IMR-90 (cell line): Measurements from ENCODE around the gene SURF4. TPM values are rescaled to one million over a fixed set of nuclear protein-coding genes. Genes with fewer than 3 reads are reported as not detected.

Source experiments
- ATAC-seq: fragments of 200-7000 bp; cut with Tn5 transposase; 2 replicates; pipeline ENCODE4 v1.9.1; 2020; ENCODE audit warnings: low read depth, mild to moderate bottlenecking, moderate library complexity
- BruUV-seq: library from RNA; stranded (reverse); fragments of 400-500 nt; replicated peaks from 2 replicates; lab custom pipeline; 2021; lab: Mats Ljungman, UMichigan
- CTCF ChIA-PET: fragments of 300-600 bp; formaldehyde crosslinking; extraction: SDS; loops from one replicate; lab custom pipeline; 2021; ENCODE audit warnings: antibody characterized with exemption; lab: Yijun Ruan, JAX
- POLR2A ChIA-PET: fragments of 300-600 bp; sonication (Branson Sonifier 250); formaldehyde crosslinking; loops from one replicate; lab custom pipeline; 2022; ENCODE audit warnings: antibody characterized with exemption; ENCODE audit not compliant: unreplicated experiment; lab: Charles Lee
- DNase-seq: peaks from one replicate; pipeline ENCODE4 v3.0.0; 2013
- H2AFZ ChIP-seq: replicated peaks from 2 replicates; pipeline ENCODE3; 2013; ENCODE audit warnings: low read length, mild to moderate bottlenecking; ENCODE audit not compliant: poor library complexity
- H2AK5ac ChIP-seq: 2 replicates; pipeline ENCODE4 v1.6.1; 2013; ENCODE audit warnings: low read depth, low read length, inconsistent platforms
- H2AK9ac ChIP-seq: replicated peaks from 2 replicates; pipeline ENCODE3; 2013; ENCODE audit warnings: mild to moderate bottlenecking, low read depth, low read length, moderate library complexity; ENCODE audit not compliant: poor library complexity
- H2BK120ac ChIP-seq: 2 replicates; pipeline ENCODE4 v1.6.1; 2013; ENCODE audit warnings: low read depth, low read length, inconsistent platforms
- H2BK15ac ChIP-seq: 3 replicates; pipeline ENCODE4 v1.6.1; 2013; ENCODE audit warnings: low read depth, low read length, inconsistent platforms
- H2BK20ac ChIP-seq: 2 replicates; pipeline ENCODE4 v1.6.1; 2013; ENCODE audit warnings: low read depth, mild to moderate bottlenecking, inconsistent platforms, low read length, moderate library complexity
- H2BK5ac ChIP-seq: 2 replicates; pipeline ENCODE4 v1.6.1; 2013; ENCODE audit warnings: mild to moderate bottlenecking, low read depth, low read length, inconsistent platforms; ENCODE audit not compliant: poor library complexity, severe bottlenecking
- H3K14ac ChIP-seq: replicated peaks from 2 replicates; pipeline ENCODE4 v1.6.1; 2013; ENCODE audit warnings: low read depth, low read length, inconsistent platforms
- H3K18ac ChIP-seq: 2 replicates; pipeline ENCODE4 v1.6.1; 2013; ENCODE audit warnings: low read depth, low read length, control low read depth
- H3K23ac ChIP-seq: 2 replicates; pipeline ENCODE4 v1.6.1; 2013; ENCODE audit warnings: low read depth, low read length, inconsistent platforms
- H3K27ac ChIP-seq: 2 replicates; pipeline ENCODE4 v1.5.1; 2013; ENCODE audit warnings: mild to moderate bottlenecking, control low read depth, low read length; ENCODE audit not compliant: insufficient read depth
- H3K27me3 ChIP-seq: 2 replicates; pipeline ENCODE4 v1.6.1; 2013; ENCODE audit warnings: low read length; ENCODE audit not compliant: control insufficient read depth, insufficient read depth
- H3K36me3 ChIP-seq: 2 replicates; pipeline ENCODE4 v1.6.1; 2013; ENCODE audit warnings: low read length, mixed read lengths; ENCODE audit not compliant: control insufficient read depth, insufficient read depth
- H3K4ac ChIP-seq: 2 replicates; pipeline ENCODE4 v1.6.1; 2013; ENCODE audit warnings: low read depth, low read length, inconsistent platforms
- H3K4me1 ChIP-seq: 2 replicates; pipeline ENCODE4 v1.6.1; 2013; ENCODE audit warnings: low read length, mixed read lengths; ENCODE audit not compliant: control insufficient read depth, insufficient read depth
- H3K4me2 ChIP-seq: 2 replicates; pipeline ENCODE4 v1.6.1; 2013; ENCODE audit warnings: low read depth, mild to moderate bottlenecking, control low read depth, low read length, moderate library complexity
- H3K4me3 ChIP-seq: 2 replicates; pipeline ENCODE4 v1.5.1; 2013; ENCODE audit warnings: low read depth, mild to moderate bottlenecking, control low read depth, low read length, moderate library complexity; ENCODE audit not compliant: insufficient read depth
- H3K56ac ChIP-seq: 2 replicates; pipeline ENCODE4 v1.6.1; 2013; ENCODE audit warnings: low read length, inconsistent platforms; ENCODE audit not compliant: insufficient read depth; ENCODE audit errors: extremely low read depth
- H3K79me1 ChIP-seq, 2 experiments: 2 replicates each; pipeline ENCODE4 v1.6.1; 2013; ENCODE audit warnings: low read length in 2 of 2, inconsistent platforms in 1 of 2, low read depth in 1 of 2
- H3K9ac ChIP-seq: 2 replicates; pipeline ENCODE4 v1.6.1; 2013; ENCODE audit warnings: low read depth, low read length, control low read depth
- H3K9me1 ChIP-seq: 2 replicates; pipeline ENCODE4 v1.6.1; 2013; ENCODE audit warnings: low read length, inconsistent platforms; ENCODE audit not compliant: insufficient read depth
- H3K9me3 ChIP-seq: 2 replicates; pipeline ENCODE4 v1.6.1; 2013; ENCODE audit warnings: low read length; ENCODE audit not compliant: control insufficient read depth, insufficient read depth
- H4K20me1 ChIP-seq: 2 replicates; pipeline ENCODE4 v1.6.1; 2013; ENCODE audit warnings: low read length, inconsistent platforms; ENCODE audit not compliant: insufficient read depth
- H4K5ac ChIP-seq: 2 replicates; pipeline ENCODE4 v1.6.1; 2013; ENCODE audit warnings: mild to moderate bottlenecking, low read depth, low read length, control low read depth
- H4K8ac ChIP-seq, 2 experiments: 2 replicates each; pipeline ENCODE4 v1.6.1; 2013; ENCODE audit warnings: low read depth in 2 of 2, low read length in 2 of 2, control low read depth in 1 of 2, inconsistent platforms in 1 of 2
- H4K91ac ChIP-seq: 2 replicates; pipeline ENCODE4 v1.6.1; 2013; ENCODE audit warnings: low read depth, low read length, inconsistent platforms; ENCODE audit not compliant: insufficient read depth
- BHLHE40 ChIP-seq: fragments of 150-350 bp; IDR thresholded peaks from 2 replicates; pipeline ENCODE4 v1.6.1; 2016; ENCODE audit warnings: mild to moderate bottlenecking, low read depth, low read length
- CEBPB ChIP-seq: IDR thresholded peaks from 2 replicates; pipeline ENCODE4 v1.6.1; 2012; ENCODE audit warnings: low read depth, low read length, improper control_type of control experiment
- CHD1 ChIP-seq: IDR thresholded peaks from 2 replicates; pipeline ENCODE4 v1.6.1; 2012; ENCODE audit warnings: low read depth, low read length, improper control_type of control experiment
- CTCF ChIP-seq: conservative IDR thresholded peaks from 2 replicates; pipeline ENCODE4 v1.5.1; 2012; ENCODE audit warnings: mild to moderate bottlenecking, low read depth, low read length, improper control_type of control experiment
- ELK1 ChIP-seq: fragments of 150-350 bp; IDR thresholded peaks from 2 replicates; pipeline ENCODE4 v1.6.1; 2016; ENCODE audit warnings: low read depth, mild to moderate bottlenecking, low read length, moderate library complexity, borderline replicate concordance
- FOS ChIP-seq: fragments of 150-350 bp; IDR thresholded peaks from 2 replicates; pipeline ENCODE4 v1.6.1; 2016; ENCODE audit warnings: low read depth, low read length
- MAFK ChIP-seq: IDR thresholded peaks from 2 replicates; pipeline ENCODE4 v1.6.1; 2012; ENCODE audit warnings: low read depth, low read length, improper control_type of control experiment
- MAZ ChIP-seq: IDR thresholded peaks from 2 replicates; pipeline ENCODE4 v1.6.1; 2012; ENCODE audit warnings: low read depth, mild to moderate bottlenecking, low read length, improper control_type of control experiment, moderate library complexity, borderline replicate concordance
- MXI1 ChIP-seq: IDR thresholded peaks from 2 replicates; pipeline ENCODE4 v1.6.1; 2012; ENCODE audit warnings: low read depth, mild to moderate bottlenecking, low read length, moderate library complexity, borderline replicate concordance
- NFE2L2 ChIP-seq: fragments of 150-350 bp; IDR thresholded peaks from 2 replicates; pipeline ENCODE4 v1.6.1; 2016; ENCODE audit warnings: low read depth, mild to moderate bottlenecking, low read length
- POLR2A ChIP-seq: IDR thresholded peaks from 2 replicates; pipeline ENCODE4 v1.6.1; 2012; ENCODE audit warnings: mild to moderate bottlenecking, low read depth, low read length
- RAD21 ChIP-seq: IDR thresholded peaks from 2 replicates; pipeline ENCODE4 v1.6.1; 2012; ENCODE audit warnings: low read length, improper control_type of control experiment
- RCOR1 ChIP-seq: IDR thresholded peaks from 2 replicates; pipeline ENCODE4 v1.6.1; 2012; ENCODE audit warnings: mild to moderate bottlenecking, low read length, improper control_type of control experiment; ENCODE audit not compliant: insufficient replicate concordance
- RFX5 ChIP-seq: IDR thresholded peaks from 2 replicates; pipeline ENCODE4 v1.8.0; 2012; ENCODE audit warnings: low read depth, mild to moderate bottlenecking, low read length, moderate library complexity
- SMC3 ChIP-seq: fragments of 150-350 bp; IDR thresholded peaks from 2 replicates; pipeline ENCODE4 v1.6.1; 2016; ENCODE audit warnings: low read depth, mild to moderate bottlenecking, antibody characterized with exemption, low read length, moderate library complexity
- USF2 ChIP-seq: fragments of 150-350 bp; IDR thresholded peaks from 2 replicates; pipeline ENCODE4 v1.6.1; 2017; ENCODE audit warnings: mild to moderate bottlenecking, antibody characterized with exemption, low read length, low read depth
- WGBS, 2 experiments: methylation state at CpG; one replicate each; pipeline versions ENCODE4 v1.1.5 to v1.1.7; 2013; ENCODE audit warnings: missing lambda C conversion rate in 2 of 2; ENCODE audit not compliant: insufficient read length in 1 of 2; ENCODE audit errors: extremely low coverage in 2 of 2; 5-methylcytosine and 5-hydroxymethylcytosine counted together
- dilution Hi-C: fragments of 300-500 bp; cut with HindIII; formaldehyde crosslinking; loops from one replicate; pipeline ENCODE4 v1.14.3; 2018; ENCODE audit warnings: low sequenced_read_pairs; ENCODE audit not compliant: unreplicated experiment
- in situ Hi-C: fragments of 300-500 bp; cut with MboI; formaldehyde crosslinking; loops from 3 replicates; pipeline ENCODE4 v1.14.3; 2019; ENCODE audit warnings: low sequenced_read_pairs, inconsistent platforms, mixed read lengths
- intact Hi-C: fragments of 100-400 bp; cut with micrococcal nuclease; formaldehyde crosslinking; loops from 2 replicates; pipeline ENCODE4 v1.10.0; 2022
- polyA plus RNA-seq, 3 experiments: library from polyadenylated mRNA; depleted of rRNA; stranded (reverse); fragments of >200 nt; gene quantifications; 2 replicates each; pipeline ENCODE4 v1.2.3, GENCODE V29; 2012; ENCODE audit warnings: low replicate concordance in 1 of 3
- total RNA-seq: library from RNA; depleted of rRNA; stranded (reverse); fragments of >200 nt; gene quantifications from 2 replicates; pipeline ENCODE4 v1.2.3, GENCODE V29; 2012

SURF4 gene
- total and polyA plus RNA-seq, 2 of the 4 experiments (the other 2 are of a cell fraction), result 307 to 532 TPM

GRCh38 chr9:133320421-133320881 lies 55.4 kb downstream of the SURF4 start:
- Histone ChIP-seq H4K8ac (no peak overlapping the region), H3K4ac (no peak overlapping the region), H2AK5ac (no peak overlapping the region), H3K36me3 (no peaks in the 10 kb centered on the region), H3K27me3 (peaks cover 21% of the 10 kb centered on the region), H3K4me2 (no peak overlapping the region), H3K9ac (no peak overlapping the region), H2AK9ac (no peak overlapping the region), H3K23ac (no peak overlapping the region), H2BK15ac (no peak overlapping the region), H4K20me1 (no peaks in the 10 kb centered on the region), H3K79me1 (no peaks in the 10 kb centered on the region), H3K27ac (no peak overlapping the region), H4K91ac (no peak overlapping the region), H2BK20ac (no peak overlapping the region), H3K18ac (no peak overlapping the region), H3K14ac (no peak overlapping the region), H3K9me3 (no peaks in the 10 kb centered on the region), H3K4me1 (no peaks in the 10 kb centered on the region), H2BK120ac (no peak overlapping the region), H3K4me3 (no peak overlapping the region), H4K5ac (no peak overlapping the region), H3K56ac (no peak overlapping the region), H2BK5ac (no peak overlapping the region), H2AFZ (no peak overlapping the region), H3K9me1 (no peaks in the 10 kb centered on the region)
- ChIA-PET POLR2A (no interaction called here), CTCF (interaction anchor here (0.9 kb wide), 1 partner anchor 10 kb away, joined by 4 read pairs; no protein-coding TSS in a partner anchor)
- DNase-seq (no peak), ATAC-seq (no peak)
- 63% methylated on average over 9 of the region's 13 CpGs; no CpG with 5 or more reads in 1 of the 2 experiments for WGBS, 2 experiments
- intact Hi-C loops (no loop called here), in situ Hi-C loops (no loop called here), dilution Hi-C loops (no loop called here)
- TF ChIP-seq BHLHE40 (no peak), CHD1 (no peak), CEBPB (no peak), MXI1 (no peak), RAD21 (no peak), FOS (no peak), POLR2A (no peak), MAFK (no peak), CTCF (no peak), USF2 (no peak), SMC3 (no peak), RCOR1 (no peak), NFE2L2 (no peak), MAZ (no peak), ELK1 (no peak), RFX5 (no peak)
- BruUV-seq, result no TSS peak
